K562 (cell line): ENCODE measurements around the gene MND1. TPM values are rescaled to one million over a fixed set of nuclear protein-coding genes. Genes with fewer than 3 reads are reported as not detected.

Source experiments
- ATAC-seq: fragments of 200-7000 bp; cut with Tn5 transposase; 3 replicates; pipeline ENCODE4 v1.9.1; 2020; ENCODE audit warnings: moderate library complexity
- BruUV-seq: library from RNA; stranded (reverse); fragments of 400-500 nt; replicated peaks from 2 replicates; lab custom pipeline; 2021; lab: Mats Ljungman, UMichigan
- CTCF ChIA-PET: fragments of 300-600 bp; formaldehyde crosslinking; extraction: SDS; loops from one replicate; lab custom pipeline; 2021; ENCODE audit warnings: low intra/inter-chr PET ratio; lab: Yijun Ruan, JAX
- POLR2A ChIA-PET: fragments of 300-600, 350-650 bp; sonication (Branson Sonifier 250); formaldehyde crosslinking; extraction: SDS; loops from one replicate; lab custom pipeline; 2021; ENCODE audit warnings: antibody characterized with exemption, inconsistent platforms; lab: Yijun Ruan, JAX
- DNase-seq, 4 experiments: peaks; one replicate each; pipeline versions ENCODE4 v3.0.0 to v3.0.0-alpha.2; 2011 to 2018; ENCODE audit warnings: low spot score in 3 of 4, mixed read lengths in 3 of 4; ENCODE audit errors: extremely low read depth in 1 of 4
- FAIRE-seq: peaks from 2 replicates; lab custom pipeline; 2011; peaks lifted over from hg19 to GRCh38; lab: Jason Lieb, UNC
- H2AFZ ChIP-seq: 2 replicates; pipeline ENCODE4 v1.6.0; 2011; ENCODE audit warnings: low read depth, low read length, control low read depth, inconsistent platforms
- H3K27ac ChIP-seq: fragments of 200-600 bp; 3 replicates; pipeline ENCODE4 v1.8.0; 2011; ENCODE audit warnings: low read depth, mild to moderate bottlenecking, control low read depth, inconsistent platforms, low read length, moderate library complexity, mixed read lengths; ENCODE audit errors: extremely low read depth
- H3K27me3 ChIP-seq, 2 experiments: fragments of 300-600 bp in 1 of 2; 2 replicates in 1 of 2; 3 replicates in 1 of 2; pipeline versions ENCODE4 v1.6.0 to v1.8.0; 2011; ENCODE audit warnings: inconsistent platforms in 2 of 2, low read length in 2 of 2, mild to moderate bottlenecking in 1 of 2, mixed read lengths in 1 of 2, moderate library complexity in 1 of 2; ENCODE audit not compliant: control insufficient read depth in 2 of 2, insufficient read depth in 2 of 2
- H3K36me3 ChIP-seq: fragments of 300-600 bp; 3 replicates; pipeline ENCODE4 v1.8.0; 2011; ENCODE audit warnings: mild to moderate bottlenecking, low read length, inconsistent platforms; ENCODE audit not compliant: control insufficient read depth, insufficient read depth
- H3K4me1 ChIP-seq, 2 experiments: fragments of 200-600 bp in 1 of 2; replicated peaks in 1 of 2; 2 replicates in 1 of 2; 3 replicates in 1 of 2; pipeline versions ENCODE4 v1.5.1 to v1.8.0; 2011; ENCODE audit warnings: inconsistent platforms in 2 of 2, low read length in 2 of 2, mild to moderate bottlenecking in 1 of 2, mixed read lengths in 1 of 2, moderate library complexity in 1 of 2; ENCODE audit not compliant: control insufficient read depth in 2 of 2, insufficient read depth in 2 of 2
- H3K4me2 ChIP-seq: 2 replicates; pipeline ENCODE4 v1.6.1; 2011; ENCODE audit warnings: low read length, control low read depth, inconsistent platforms, mixed read lengths; ENCODE audit not compliant: insufficient read depth
- H3K4me3 ChIP-seq: fragments of 200-600 bp; sonication (generic), shearing (Covaris generic); 2 replicates; pipeline ENCODE4 v1.5.1; 2016; ENCODE audit warnings: control low read depth, inconsistent platforms
- H3K79me2 ChIP-seq: fragments of 200-600 bp; 3 replicates; pipeline ENCODE4 v1.8.0; 2011; ENCODE audit warnings: low read length, inconsistent platforms; ENCODE audit not compliant: control insufficient read depth, insufficient read depth
- H3K9ac ChIP-seq, 2 experiments: 2 replicates each; pipeline versions ENCODE4 v1.6.0 to v1.6.1; 2011; ENCODE audit warnings: low read depth in 2 of 2, low read length in 2 of 2, control low read depth in 1 of 2, inconsistent platforms in 1 of 2, mild to moderate bottlenecking in 1 of 2, mixed read lengths in 1 of 2; ENCODE audit not compliant: insufficient read depth in 1 of 2
- H3K9me1 ChIP-seq: one replicate; pipeline ENCODE4 v1.6.0; 2011; ENCODE audit warnings: inconsistent platforms, mild to moderate bottlenecking, low read length, moderate library complexity; ENCODE audit not compliant: control insufficient read depth, insufficient read depth
- H3K9me3 ChIP-seq: replicated peaks from 2 replicates; pipeline ENCODE4 v1.5.1; 2011; ENCODE audit warnings: low read depth, low read length, inconsistent platforms; ENCODE audit not compliant: control insufficient read depth, insufficient read depth
- H4K20me1 ChIP-seq: replicated peaks from 2 replicates; pipeline ENCODE4 v1.6.1; 2011; ENCODE audit warnings: low read length, inconsistent platforms, mixed read lengths; ENCODE audit not compliant: control insufficient read depth, insufficient read depth
- CBX5 ChIP-seq: IDR thresholded peaks from 2 replicates; pipeline ENCODE4 v1.6.1; 2014; ENCODE audit warnings: low read depth, borderline replicate concordance
- CBX8 ChIP-seq: fragments of 200-600 bp; sonication (generic); IDR thresholded peaks from 2 replicates; pipeline ENCODE4 v1.6.1; 2012; ENCODE audit warnings: borderline replicate concordance, mixed run types, low read depth, mild to moderate bottlenecking, moderate library complexity, mixed read lengths, low read length, control low read depth, inconsistent platforms; ENCODE audit not compliant: poor library complexity, severe bottlenecking; ENCODE audit errors: extremely low read depth
- CUX1 ChIP-seq: fragments of 200-800 bp; sonication (Bioruptor generic); IDR thresholded peaks from 2 replicates; pipeline ENCODE4 v1.6.1; 2016; ENCODE audit warnings: missing genetic modification characterization, missing compliant biosample characterization
- DNMT1 ChIP-seq: fragments of 450-650 bp; IDR thresholded peaks from 2 replicates; pipeline ENCODE4 v1.6.1; 2016; ENCODE audit warnings: antibody characterized with exemption, mild to moderate bottlenecking
- EP400 ChIP-seq: fragments of 450-650 bp; IDR thresholded peaks from 2 replicates; pipeline ENCODE4 v1.6.1; 2017; ENCODE audit warnings: antibody characterized with exemption, mild to moderate bottlenecking, moderate library complexity
- IRF2 ChIP-seq: sonication (generic); formaldehyde crosslinking; IDR thresholded peaks from 2 replicates; pipeline ENCODE4 v1.8.1; 2022; ENCODE audit warnings: mild to moderate bottlenecking, missing genetic modification reagents
- NR1H2 ChIP-seq: sonication (generic); formaldehyde crosslinking; IDR thresholded peaks from 2 replicates; pipeline ENCODE4 v1.4.0; 2020; ENCODE audit warnings: mild to moderate bottlenecking, missing genetic modification reagents
- PPARD ChIP-seq: fragments of 250-450 bp; sonication (Bioruptor Pico); IDR thresholded peaks from 2 replicates; pipeline ENCODE4 v1.8.0; 2022; ENCODE audit warnings: inconsistent platforms, mild to moderate bottlenecking, moderate library complexity
- SETDB1 ChIP-seq: IDR thresholded peaks from one replicate; pipeline ENCODE4 v1.6.1; 2012; ENCODE audit warnings: low read length, control low read depth, inconsistent platforms
- SLC30A9 ChIP-seq: fragments of 250-450 bp; sonication (Bioruptor Pico); IDR thresholded peaks from 2 replicates; pipeline ENCODE4 v1.8.0; 2022; ENCODE audit warnings: mild to moderate bottlenecking, moderate library complexity
- SOX6 ChIP-seq: fragments of 450-650 bp; IDR thresholded peaks from 2 replicates; pipeline ENCODE4 v1.6.1; 2014; ENCODE audit warnings: mild to moderate bottlenecking
- TFAP4 ChIP-seq: sonication (generic); formaldehyde crosslinking; IDR thresholded peaks from 2 replicates; pipeline ENCODE4 v1.8.0; 2022; ENCODE audit warnings: missing genetic modification reagents, mild to moderate bottlenecking, moderate library complexity, borderline replicate concordance
- ZNF134 ChIP-seq: fragments of 250-450 bp; sonication (Bioruptor Pico); conservative IDR thresholded peaks from 2 replicates; pipeline ENCODE4 v1.4.0; 2020
- ZNF277 ChIP-seq: fragments of 250-450 bp; sonication (Bioruptor Pico); IDR thresholded peaks from 2 replicates; pipeline ENCODE4 v1.8.0; 2022; ENCODE audit warnings: inconsistent platforms, mild to moderate bottlenecking, moderate library complexity, borderline replicate concordance
- ZNF436 ChIP-seq: fragments of 250-450, 450-650 bp; sonication (Bioruptor Pico); formaldehyde crosslinking; IDR thresholded peaks from 2 replicates; pipeline ENCODE4 v1.7.0; 2020; ENCODE audit warnings: mild to moderate bottlenecking
- ZNF444 ChIP-seq: fragments of 250-450 bp; sonication (Bioruptor Pico); IDR thresholded peaks from 2 replicates; pipeline ENCODE4 v1.4.0; 2020; ENCODE audit warnings: mild to moderate bottlenecking, moderate library complexity
- WGBS: fragments of 100-300 bp; shearing (Covaris generic); methylation state at CpG from one replicate; pipeline ENCODE4 v1.1.6; 2016; ENCODE audit warnings: low coverage, mixed read lengths; ENCODE audit not compliant: insufficient coverage; ENCODE audit errors: missing lambda C conversion rate; 5-methylcytosine and 5-hydroxymethylcytosine counted together
- in situ Hi-C: fragments of 300-500 bp; cut with MboI; formaldehyde crosslinking; loops from 4 replicates; pipeline ENCODE4 v1.15.0; 2018; ENCODE audit warnings: inconsistent platforms, mixed read lengths
- intact Hi-C: fragments of 100-400 bp; cut with micrococcal nuclease; formaldehyde crosslinking; loops from 2 replicates; pipeline ENCODE4 v1.14.2; 2022
- polyA plus RNA-seq, 8 experiments: library from polyadenylated mRNA; depleted of rRNA in 4 of 8; stranded (reverse) in 5 of 8; unstranded in 3 of 8; fragments of >200 nt; fragmentation: Nextera tagmentation in 2 of 8; fragmentation: Illumina TruSeq in 1 of 8; extraction: Ambion mirVana in 2 of 8; extraction: Trizol in 1 of 8; gene quantifications; 2 replicates each; pipeline versions ENCODE4 v1.2.1 to v1.2.3, GENCODE V29; 2011 to 2014; ENCODE audit warnings: inconsistent platforms in 1 of 8, missing spikeins in 1 of 8
- total RNA-seq, 7 experiments: library from RNA; depleted of rRNA in 6 of 7; stranded (reverse); fragments of >200 nt in 6 of 7; fragmentation: Illumina TruSeq in 2 of 7; extraction: Trizol in 2 of 7; gene quantifications; 2 replicates each; pipeline versions ENCODE4 v1.2.1 to v1.2.3, GENCODE V29; 2011 to 2021; ENCODE audit warnings: low replicate concordance in 1 of 7

Gene MND1
- total and polyA plus RNA-seq, 9 of the 15 experiments (the other 6 are each of a cell fraction or from before 2014, with no cell fraction given), result 35.3 to 94.1 (median 59.9) TPM

- TF ChIP-seq CUX1 (CRISPR knock-in tag) (no peak), SLC30A9 (CRISPR knock-in tag) (no peak), IRF2 (CRISPR knock-in tag) (no peak), ZNF444 (CRISPR knock-in tag) (no peak), NR1H2 (CRISPR knock-in tag) (no peak), DNMT1 (no peak), ZNF436 (CRISPR knock-in tag) (no peak)
Measured at GRCh38 chr4:153401501-153401900, 57.0 kb downstream of the MND1 start (continued).

- Histone ChIP-seq H3K79me2 (no peaks in the 10 kb centered on the region), H3K9me1 (no peaks in the 10 kb centered on the region), H3K4me3 (no peak overlapping the region), H4K20me1 (no peaks in the 10 kb centered on the region), H3K27me3 (no peaks in the 10 kb centered on the region), H3K9me3 (0 out of 2 replicates have a peak, but pooled peaks cover 2% of the 10 kb centered on the region), H3K9ac (no peak overlapping the region), H3K36me3 (peaks cover 43% of the 10 kb centered on the region), H2AFZ (no peak overlapping the region), H3K4me1 (no peaks in the 10 kb centered on the region), H3K4me2 (no peak overlapping the region), H3K27ac (no peak overlapping the region)
- FAIRE-seq (no peak), DNase-seq (no peak), ATAC-seq (no peak)
- intact Hi-C loops (no loop called here), in situ Hi-C loops (no loop called here)
- WGBS, result 100% methylated on average over 2 of the region's 2 CpGs
- no TSS peak for BruUV-seq
- ChIA-PET CTCF (no interaction called here), POLR2A (no interaction called here)
- TF ChIP-seq SOX6, result no peak
- TF ChIP-seq PPARD, result no peak
- TF ChIP-seq EP400, result no peak
- no peak for TF ChIP-seq CBX8
- no peak for TF ChIP-seq TFAP4 (CRISPR knock-in tag)
- TF ChIP-seq CBX5, result no peak
- no peak for TF ChIP-seq SETDB1
- TF ChIP-seq ZNF277, result no peak
- TF ChIP-seq ZNF134 (CRISPR knock-in tag), result no peak
Measured at GRCh38 chr4:153402366-153402765, 57.9 kb downstream of the MND1 start.
